K562 treated with DMSO at 1 percent for 4 hours (cell line): ENCODE results near the gene MARVELD1. TPM values are rescaled to one million over a fixed set of nuclear protein-coding genes. Genes with fewer than 3 reads are reported as not detected.

Experiments used
- total RNA-seq: library from RNA; unstranded; fragments of 300-600 nt; gene quantifications from 2 replicates; pipeline ENCODE4 v1.2.3, GENCODE V29; 2022; ENCODE audit not compliant: insufficient read depth

Gene MARVELD1
- total RNA-seq, result 7.4 and 7.7 TPM in 2 replicates

GRCh38 chr10:97713339-97713825 lies at the start of gene MARVELD1:
MARVELD1 (plus strand) TSS chr10:97713730; CDS start chr10:97713877, 147 bp downstream.

GRCh38 chr10:97686962-97687784 lies 26.4 kb upstream of the MARVELD1 start, which contains the start of gene AVPI1:
AVPI1 (minus strand) TSS chr10:97687241; CDS start chr10:97679905, 7,336 bp downstream.

GRCh38 chr10:97736902-97737769 lies 23.6 kb downstream of the MARVELD1 start, which contains the start of gene ZFYVE27:
ZFYVE27 (plus strand) TSS chr10:97737128; CDS start chr10:97738478, 1,350 bp downstream.

Other genes starting within 250 kb of the MARVELD1 start
- gene MMS19, start 215.3 kb upstream of the MARVELD1 start, total RNA-seq, result 37.2 and 45.8 TPM in 2 replicates
- gene UBTD1, start 214.8 kb upstream of the MARVELD1 start, total RNA-seq, result 5.7 and 7.7 TPM in 2 replicates
- not detected in 2 replicates for gene ANKRD2, start 141.0 kb upstream of the MARVELD1 start, total RNA-seq
- not detected in 2 replicates for gene HOGA1, start 129.3 kb upstream of the MARVELD1 start, total RNA-seq
- gene C10orf62, start 124.0 kb upstream of the MARVELD1 start, total RNA-seq, result not detected in 2 replicates
- 11.3 and 24.5 TPM in 2 replicates for gene MORN4, start 80.2 kb upstream of the MARVELD1 start, total RNA-seq
- gene PI4K2A, start 73.1 kb upstream of the MARVELD1 start, total RNA-seq, result 17.8 and 24.2 TPM in 2 replicates
- 11.0 and 14.2 TPM in 2 replicates for gene AVPI1, start 26.5 kb upstream of the MARVELD1 start, total RNA-seq
- 17.1 and 19.3 TPM in 2 replicates for gene ZFYVE27, start 23.4 kb downstream of the MARVELD1 start, total RNA-seq
- gene SFRP5, start 58.3 kb downstream of the MARVELD1 start, total RNA-seq, result not detected in 2 replicates
- gene GOLGA7B, start 136.1 kb downstream of the MARVELD1 start, total RNA-seq, result 0.69 TPM in 1 of 2 replicates, not detected in the other